Mesothelial cell of epicardium (in vitro differentiated cells): Measurements from ENCODE around the gene GBX2. TPM values are rescaled to one million over a fixed set of nuclear protein-coding genes. Genes with fewer than 3 reads are reported as not detected.

Experiments
- DNase-seq, 2 experiments: peaks; one replicate each; pipeline ENCODE4 v3.0.0; 2021; ENCODE audit warnings: low spot score in 2 of 2; ENCODE audit not compliant: unreplicated experiment in 2 of 2
- H3K27ac Mint-ChIP-seq: 2 replicates; pipeline ENCODE4 v1.8.0; 2021; ENCODE audit warnings: mixed read lengths
- H3K27me3 Mint-ChIP-seq: 2 replicates; pipeline ENCODE4 v1.8.0; 2021; ENCODE audit warnings: low read depth, mixed read lengths
- H3K36me3 Mint-ChIP-seq: 2 replicates; pipeline ENCODE4 v1.8.0; 2021; ENCODE audit warnings: mixed read lengths
- H3K4me1 Mint-ChIP-seq: 2 replicates; pipeline ENCODE4 v1.8.0; 2021; ENCODE audit warnings: mixed read lengths
- H3K4me3 Mint-ChIP-seq: 2 replicates; pipeline ENCODE4 v1.8.0; 2021; ENCODE audit warnings: mild to moderate bottlenecking, moderate library complexity, mixed read lengths
- H3K9me3 Mint-ChIP-seq: 2 replicates; pipeline ENCODE4 v1.8.0; 2021; ENCODE audit warnings: mixed read lengths
- total RNA-seq: library from RNA; stranded (reverse); gene quantifications from 3 replicates; pipeline ENCODE4 v1.2.1, GENCODE V29; 2021
- TF ChIP-seq, protein P1 (sequence below): fragments of 200-600 bp; sonication (generic); IDR thresholded peaks from one replicate; pipeline ENCODE4 v1.5.0; 2021; ENCODE audit warnings: antibody characterized with exemption; ENCODE audit not compliant: unreplicated experiment

The GBX2 gene
- total RNA-seq, 1 donor from 2014 or later, result 0.40 TPM

DNA sequence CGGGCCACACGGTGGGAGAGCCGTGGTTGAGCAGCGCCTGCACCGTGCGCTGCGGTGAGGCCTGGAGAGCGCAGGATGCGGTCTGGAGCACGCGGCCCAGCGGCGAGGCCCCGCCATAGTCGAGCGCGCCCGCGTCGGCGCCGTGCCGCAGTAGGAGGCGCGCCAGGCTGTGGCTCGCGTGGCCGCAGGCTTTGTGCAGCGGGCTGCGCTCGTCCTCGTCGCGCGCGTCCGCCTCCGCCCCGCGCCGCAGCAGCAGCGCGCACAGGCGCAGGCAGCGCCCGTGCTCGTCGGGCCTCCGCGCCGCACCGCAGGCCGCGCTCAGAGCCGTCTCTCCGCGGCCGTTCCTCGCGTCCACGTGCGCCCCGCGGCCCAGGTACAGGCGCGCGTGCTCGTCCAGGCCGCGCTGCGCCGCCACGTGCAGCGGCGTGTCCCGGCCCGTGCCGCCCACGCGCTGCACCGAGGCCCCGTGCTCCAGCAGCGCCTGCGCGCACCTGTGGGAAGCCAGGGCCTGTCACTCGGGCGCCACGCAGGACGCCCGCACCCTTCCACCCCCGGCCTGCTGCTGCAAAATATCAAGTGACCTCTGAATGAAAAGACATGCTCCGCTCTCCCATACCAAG, 46.3 kb upstream of the GBX2 start:
- Mint-ChIP-seq H3K27me3 (peaks cover 22% of the 10 kb centered on the region), H3K4me1 (no peaks in the 10 kb centered on the region), H3K27ac (no peak overlapping the region), H3K36me3 (no peaks in the 10 kb centered on the region), H3K4me3 (no peak overlapping the region), H3K9me3 (no peaks in the 10 kb centered on the region)
- DNase-seq, result no peak
- TF ChIP-seq, protein P1, sequence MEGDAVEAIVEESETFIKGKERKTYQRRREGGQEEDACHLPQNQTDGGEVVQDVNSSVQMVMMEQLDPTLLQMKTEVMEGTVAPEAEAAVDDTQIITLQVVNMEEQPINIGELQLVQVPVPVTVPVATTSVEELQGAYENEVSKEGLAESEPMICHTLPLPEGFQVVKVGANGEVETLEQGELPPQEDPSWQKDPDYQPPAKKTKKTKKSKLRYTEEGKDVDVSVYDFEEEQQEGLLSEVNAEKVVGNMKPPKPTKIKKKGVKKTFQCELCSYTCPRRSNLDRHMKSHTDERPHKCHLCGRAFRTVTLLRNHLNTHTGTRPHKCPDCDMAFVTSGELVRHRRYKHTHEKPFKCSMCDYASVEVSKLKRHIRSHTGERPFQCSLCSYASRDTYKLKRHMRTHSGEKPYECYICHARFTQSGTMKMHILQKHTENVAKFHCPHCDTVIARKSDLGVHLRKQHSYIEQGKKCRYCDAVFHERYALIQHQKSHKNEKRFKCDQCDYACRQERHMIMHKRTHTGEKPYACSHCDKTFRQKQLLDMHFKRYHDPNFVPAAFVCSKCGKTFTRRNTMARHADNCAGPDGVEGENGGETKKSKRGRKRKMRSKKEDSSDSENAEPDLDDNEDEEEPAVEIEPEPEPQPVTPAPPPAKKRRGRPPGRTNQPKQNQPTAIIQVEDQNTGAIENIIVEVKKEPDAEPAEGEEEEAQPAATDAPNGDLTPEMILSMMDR, result no peak

DNA sequence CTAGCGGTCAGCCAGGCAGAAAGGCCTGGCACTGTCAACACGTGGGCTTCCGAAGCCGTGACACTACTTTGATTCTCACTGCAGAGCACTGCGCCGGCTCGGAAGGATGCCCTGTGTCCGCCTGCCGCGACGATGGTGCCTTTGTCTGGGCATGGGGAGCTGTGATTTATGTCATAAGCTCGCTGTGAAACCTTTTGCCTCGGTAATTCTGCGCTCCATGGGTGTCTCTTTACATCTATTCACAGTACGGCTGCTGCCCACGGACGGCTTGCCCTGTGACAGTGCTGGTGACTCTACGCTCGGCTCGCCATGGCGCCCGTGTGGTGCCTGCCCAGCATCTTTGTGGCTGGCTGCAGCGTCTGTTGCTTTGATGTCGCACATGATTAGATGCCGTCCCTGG, 43.1 kb upstream of the GBX2 start:
- Mint-ChIP-seq H3K9me3 (peaks cover 4% of the 10 kb centered on the region), H3K27ac (no peak overlapping the region), H3K4me1 (no peaks in the 10 kb centered on the region), H3K36me3 (no peaks in the 10 kb centered on the region), H3K4me3 (no peak overlapping the region), H3K27me3 (peaks cover 16% of the 10 kb centered on the region)
- no peak for DNase-seq
- TF ChIP-seq, protein P1, result no peak

DNA sequence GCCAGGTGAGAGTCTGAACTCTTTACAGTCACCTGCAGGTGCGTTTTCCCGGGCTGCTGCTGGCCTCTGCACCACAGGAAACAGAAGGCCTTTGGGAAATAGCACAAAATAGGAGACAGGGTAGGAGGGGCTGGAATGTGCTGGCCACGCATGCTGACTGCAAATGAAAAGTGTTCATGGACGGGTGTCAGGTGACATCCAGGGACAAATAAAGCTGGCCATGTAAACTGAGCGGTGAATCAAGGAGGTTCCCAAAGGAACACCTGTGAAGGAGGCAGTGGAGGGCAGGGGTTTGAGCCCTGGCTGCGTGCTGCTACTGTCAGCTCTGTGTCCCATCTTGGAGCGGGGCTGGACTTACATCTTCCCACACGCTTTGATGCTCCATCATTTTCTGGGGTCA, 42.4 kb upstream of the GBX2 start:
- Mint-ChIP-seq H3K27ac (no peak overlapping the region), H3K9me3 (peaks cover 10% of the 10 kb centered on the region), H3K27me3 (peaks cover 10% of the 10 kb centered on the region), H3K4me3 (no peak overlapping the region), H3K36me3 (no peaks in the 10 kb centered on the region), H3K4me1 (no peaks in the 10 kb centered on the region)
- DNase-seq, result no peak
- TF ChIP-seq, protein P1, result no peak

DNA sequence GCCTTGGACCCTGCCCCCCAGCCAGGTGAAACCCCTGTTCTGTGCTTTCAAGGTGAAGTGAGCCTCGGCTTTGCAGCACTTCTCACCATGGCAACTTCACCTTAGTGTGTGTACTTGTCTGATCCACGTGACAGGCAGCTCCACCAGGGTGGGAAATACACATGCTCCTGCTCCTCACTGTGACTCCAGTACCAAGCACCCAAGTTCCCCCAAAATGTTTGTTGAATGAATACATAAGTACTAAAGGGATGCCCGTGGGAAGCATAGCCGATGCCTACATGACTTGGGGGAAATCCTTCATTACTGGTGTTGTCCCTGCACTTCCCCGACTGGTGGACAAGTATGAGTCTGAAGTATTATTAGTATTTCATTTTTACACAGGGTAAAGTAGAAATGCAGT, 41.8 kb upstream of the GBX2 start:
- Mint-ChIP-seq H3K4me1 (no peaks in the 10 kb centered on the region), H3K27ac (no peak overlapping the region)

DNA sequence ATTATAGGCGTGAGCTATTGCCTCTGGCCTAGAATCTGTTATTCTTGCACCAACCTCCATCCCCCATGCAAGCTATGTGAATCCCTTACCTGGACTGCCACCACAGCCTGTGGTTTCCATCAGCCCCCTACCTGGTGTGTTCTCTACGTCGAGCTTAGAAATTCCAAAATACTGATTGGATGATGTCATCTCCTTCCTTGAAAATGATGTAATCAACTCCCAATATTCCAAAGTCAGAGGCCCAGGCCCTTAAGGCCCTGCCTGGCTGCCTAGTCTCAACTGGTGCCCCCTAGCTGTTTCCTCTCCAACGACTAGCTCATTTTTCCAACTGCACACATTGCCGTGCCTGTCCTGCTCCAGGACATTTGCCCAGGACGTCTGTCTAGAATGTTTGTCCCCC, 41.3 kb upstream of the GBX2 start:
- no peak overlapping the region for H3K27ac Mint-ChIP-seq
- TF ChIP-seq, protein P1, result no peak
- no peak for DNase-seq
- H3K9me3 Mint-ChIP-seq, result peaks cover 10% of the 10 kb centered on the region
- H3K27me3 Mint-ChIP-seq, result peaks cover 9% of the 10 kb centered on the region
- no peaks in the 10 kb centered on the region for H3K36me3 Mint-ChIP-seq
- H3K4me1 Mint-ChIP-seq, result no peaks in the 10 kb centered on the region
- H3K4me3 Mint-ChIP-seq, result no peak overlapping the region

More for the DNA sequence above, 41.8 kb upstream of the GBX2 start:
- no peak overlapping the region for H3K4me3 Mint-ChIP-seq
- peaks cover 10% of the 10 kb centered on the region for H3K9me3 Mint-ChIP-seq
- H3K36me3 Mint-ChIP-seq, result no peaks in the 10 kb centered on the region
- H3K27me3 Mint-ChIP-seq, result peaks cover 9% of the 10 kb centered on the region
- no peak for DNase-seq
- TF ChIP-seq, protein P1, result no peak
